ENCODE results near the gene TMEM214.

The TMEM214 gene

DNA sequence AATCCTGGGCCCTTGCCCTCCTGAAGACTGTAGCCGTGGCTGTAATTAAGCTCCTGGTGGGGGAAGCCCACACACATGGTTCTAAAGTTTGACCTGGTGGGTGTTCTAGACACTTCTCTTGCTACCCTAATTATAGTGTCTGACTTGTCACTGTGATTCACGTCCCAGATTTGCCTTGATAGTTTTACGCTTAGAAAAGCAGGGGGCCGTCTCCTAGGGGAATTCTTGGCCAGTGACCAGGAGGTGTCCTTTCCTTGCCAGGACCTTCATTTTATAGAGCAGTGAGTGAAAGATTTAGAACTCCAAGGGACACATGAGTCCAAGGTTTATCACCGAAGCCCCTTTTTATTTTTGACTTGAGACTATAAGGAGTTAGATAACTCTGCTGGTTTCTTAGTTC lies 9.0 kb downstream of the TMEM214 start:
- ATAC-seq (no peak), DNase-seq (no peak)

DNA sequence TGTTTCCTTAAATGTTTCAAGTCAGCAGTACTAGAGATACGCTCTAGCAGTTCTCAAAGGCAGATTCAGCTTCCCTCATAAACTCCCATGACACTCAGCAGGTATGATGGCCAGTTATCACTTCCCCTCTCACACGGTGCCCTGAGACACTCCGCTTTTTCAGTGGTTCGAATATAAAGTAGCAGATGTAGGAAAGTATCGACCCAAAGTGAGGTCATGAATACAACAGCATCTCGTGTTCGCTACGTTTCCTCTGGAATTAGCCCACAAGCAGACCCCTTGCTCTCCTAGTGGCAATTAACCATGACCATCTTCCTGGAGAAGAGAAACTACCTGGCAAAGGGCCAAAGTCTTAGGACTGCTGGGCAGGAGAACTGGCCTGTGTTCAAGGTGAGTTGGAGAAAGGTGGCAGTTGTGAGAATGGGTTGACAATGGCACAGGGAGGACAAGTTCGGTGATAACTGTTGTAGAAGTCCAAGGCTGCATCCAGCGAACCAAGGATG lies 9.4 kb downstream of the TMEM214 start:
- ATAC-seq = no peak
- no peak for DNase-seq

DNA sequence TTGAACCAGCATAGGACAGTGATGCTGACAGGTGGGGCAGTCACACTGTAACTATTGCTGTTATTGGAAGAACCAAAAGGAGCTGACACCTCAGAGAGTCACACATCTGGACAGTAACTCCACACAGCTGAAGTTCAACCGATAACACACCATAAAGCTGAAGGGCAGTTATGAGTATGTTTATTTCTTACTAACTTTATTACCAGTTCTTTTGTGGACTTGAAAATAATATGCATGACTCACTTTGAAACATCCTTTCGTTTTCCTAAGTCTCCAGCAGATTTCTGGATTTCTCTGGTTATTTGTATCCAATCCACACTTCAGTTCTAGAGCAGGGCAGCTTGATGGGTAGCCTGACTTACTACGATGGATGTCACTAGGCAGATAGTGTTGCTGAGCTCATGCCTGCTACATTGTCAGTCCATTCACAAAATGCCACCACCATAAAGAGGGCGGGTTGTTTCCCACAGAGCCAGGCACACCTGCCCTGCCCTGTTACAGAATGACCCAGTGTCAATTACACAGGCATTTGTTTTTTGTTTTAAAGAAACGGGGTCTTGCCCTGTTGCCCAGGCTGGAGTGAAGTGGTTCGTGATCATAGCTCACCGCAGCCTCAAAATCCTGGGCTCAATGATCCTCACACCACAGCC lies 10.3 kb downstream of the TMEM214 start:
- no peak for DNase-seq
- ATAC-seq = no peak

DNA sequence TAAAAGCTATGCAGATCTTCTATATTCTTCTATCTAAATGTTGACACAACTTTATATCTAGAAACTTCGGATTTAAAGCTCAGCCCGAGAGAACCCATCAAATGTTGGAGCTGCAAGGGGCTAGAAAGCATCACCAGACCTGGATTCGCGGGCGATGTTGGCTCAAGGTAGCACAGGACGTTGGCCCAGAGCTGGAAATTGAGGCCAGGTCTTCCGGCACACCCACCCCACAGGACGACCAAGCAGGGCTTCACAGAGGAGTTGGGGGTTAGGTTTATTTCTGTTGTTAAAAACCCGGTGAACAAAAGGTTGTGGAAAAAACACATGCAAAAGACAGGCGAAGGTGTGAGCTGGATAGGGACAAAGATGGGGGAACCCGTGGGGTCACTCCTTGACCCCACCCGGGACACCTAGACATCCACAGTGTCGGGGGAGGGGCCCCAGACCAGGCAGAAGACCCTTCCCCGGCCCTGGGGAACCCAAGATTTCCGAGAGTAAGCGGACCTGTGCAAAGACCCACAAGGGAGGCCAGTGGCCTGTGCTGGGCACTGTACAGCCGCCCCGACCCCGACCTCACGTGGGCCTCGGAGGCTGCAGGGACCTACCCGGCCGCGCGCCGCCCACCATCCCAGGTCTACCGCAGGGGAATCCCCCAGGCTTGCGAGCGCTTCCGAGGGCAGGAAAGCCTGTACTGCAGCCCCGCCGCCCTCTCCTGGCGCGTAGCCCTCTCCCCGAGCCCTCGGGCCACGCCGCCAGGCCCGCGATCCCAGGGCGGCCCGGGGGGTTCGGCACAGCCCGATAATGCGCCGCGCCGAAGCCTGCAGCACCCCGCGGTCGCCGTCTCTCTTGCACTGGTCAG lies 16.9 kb downstream of the TMEM214 start:
- ATAC-seq = peak; percentile 31
- DNase-seq = peak; percentile 84

DNA sequence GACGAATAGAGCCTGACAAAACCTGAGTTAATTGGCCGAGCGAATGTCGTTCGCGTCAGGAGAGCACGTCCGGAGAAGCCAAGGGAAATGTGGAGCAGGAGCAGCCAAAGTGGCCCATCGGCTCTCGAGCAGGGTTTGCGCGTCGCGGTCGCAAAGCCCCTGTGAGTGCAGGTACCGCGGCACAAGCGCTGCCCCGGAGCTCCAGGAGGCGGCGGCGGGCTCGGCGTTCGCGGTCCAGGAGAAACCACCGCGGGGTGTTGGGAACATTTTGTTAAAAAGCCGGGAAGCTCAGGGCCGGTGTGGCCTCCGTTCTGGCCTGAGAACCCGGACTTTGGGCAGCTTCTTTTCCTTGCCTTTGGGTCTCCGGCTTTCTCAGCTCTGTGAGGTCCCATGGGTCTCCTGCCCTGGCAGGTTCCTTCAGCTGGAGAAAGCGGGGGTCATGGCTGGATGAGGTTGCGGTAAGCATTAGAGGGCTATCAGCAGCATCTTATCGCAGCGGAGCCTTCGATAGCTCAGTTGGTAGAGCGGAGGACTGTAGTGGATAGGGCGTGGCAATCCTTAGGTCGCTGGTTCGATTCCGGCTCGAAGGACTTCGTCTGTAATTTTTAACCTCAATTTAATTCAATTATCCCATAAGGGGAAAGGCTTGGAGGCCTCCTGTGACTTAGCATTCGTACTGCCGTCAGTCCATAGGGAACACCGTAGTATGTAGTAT lies 17.7 kb downstream of the TMEM214 start:
- ATAC-seq (peak; percentile 78), DNase-seq (peak; percentile 85)

DNA sequence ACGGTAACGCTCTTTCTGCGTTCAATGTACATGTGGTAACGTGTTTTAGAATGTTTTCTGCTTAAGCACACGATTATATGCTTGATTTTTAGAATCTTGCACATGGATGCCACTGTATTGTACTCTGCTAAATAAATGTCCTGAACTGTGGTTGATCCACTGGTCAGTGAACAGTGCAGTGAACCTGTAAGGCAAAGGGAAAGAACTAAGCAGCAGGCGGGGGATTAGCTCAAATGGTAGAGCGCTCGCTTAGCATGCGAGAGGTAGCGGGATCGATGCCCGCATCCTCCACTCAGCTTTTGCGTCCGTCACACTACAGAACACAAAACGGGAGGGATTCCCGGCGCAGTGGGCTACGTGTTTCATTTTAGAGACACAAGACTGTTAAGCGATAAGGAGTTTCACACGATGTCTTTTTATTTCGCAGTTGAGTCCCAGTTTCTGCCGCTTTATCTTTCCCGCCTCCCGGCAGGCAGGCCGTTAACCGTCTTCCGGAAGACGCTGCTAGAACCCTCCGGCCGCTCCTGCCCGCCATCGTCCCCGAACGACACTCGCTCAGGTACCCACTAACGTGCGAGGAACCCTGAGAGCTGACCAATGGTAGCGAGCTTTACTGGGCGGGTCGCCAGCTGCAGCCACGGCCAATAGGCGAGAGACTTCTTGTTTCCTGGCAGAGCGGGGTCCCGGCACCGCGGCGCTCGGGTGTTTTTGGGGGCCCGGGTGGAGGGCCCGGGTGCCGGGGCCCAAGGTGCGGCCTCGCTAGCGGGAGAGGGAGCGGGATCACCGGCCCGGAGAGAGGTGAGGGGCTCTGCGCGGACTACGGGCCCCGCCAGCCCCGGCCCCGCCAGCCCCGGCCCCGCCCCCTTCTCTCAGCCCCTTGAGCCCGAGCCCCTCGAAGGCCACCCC lies 18.5 kb downstream of the TMEM214 start, which contains the start of gene AGBL5:
TSS of gene AGBL5 (plus strand) at position 673 of the 906 bp plus-strand sequence. CDS start 1,291 bp downstream, outside the sequence.
- ATAC-seq (peak; percentile 78), DNase-seq (peak; percentile 93)

DNA sequence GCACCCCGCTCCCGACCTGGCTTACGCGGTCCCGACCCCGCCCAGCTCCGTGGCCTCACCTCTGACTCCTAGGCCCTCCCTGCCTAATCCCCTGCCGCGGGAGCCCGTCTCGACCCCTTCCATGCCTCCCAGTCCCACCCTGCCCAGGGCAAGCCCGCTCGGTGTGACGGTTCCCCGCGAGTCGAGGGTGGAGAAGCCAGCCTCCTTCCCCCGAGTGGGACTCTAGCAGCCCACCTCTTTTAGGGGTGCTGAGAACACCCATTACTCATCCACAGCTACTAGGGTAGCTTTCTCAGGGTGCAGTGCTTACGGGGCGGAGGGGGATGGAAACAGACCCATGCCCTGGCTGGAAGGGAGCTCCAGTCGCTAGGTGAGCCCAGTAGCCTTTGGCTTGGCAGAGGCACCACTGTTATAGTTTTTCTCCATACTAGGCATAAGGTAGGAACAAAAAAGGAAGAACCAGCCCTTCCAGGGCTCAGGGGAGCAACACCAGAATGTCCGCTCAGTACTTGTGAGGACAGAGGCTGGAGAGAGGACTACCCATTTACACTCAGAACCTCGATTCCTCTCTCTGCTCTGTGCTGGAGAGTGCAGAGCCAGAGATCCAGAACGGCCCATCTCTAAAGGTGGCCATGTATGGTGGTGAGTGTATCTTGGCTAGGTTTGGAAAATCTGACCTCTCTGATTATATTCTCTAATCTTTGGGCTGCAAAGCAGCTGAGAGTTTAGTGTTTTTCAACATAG lies 19.3 kb downstream of the TMEM214 start:
- ATAC-seq (no peak), DNase-seq (no peak)

DNA sequence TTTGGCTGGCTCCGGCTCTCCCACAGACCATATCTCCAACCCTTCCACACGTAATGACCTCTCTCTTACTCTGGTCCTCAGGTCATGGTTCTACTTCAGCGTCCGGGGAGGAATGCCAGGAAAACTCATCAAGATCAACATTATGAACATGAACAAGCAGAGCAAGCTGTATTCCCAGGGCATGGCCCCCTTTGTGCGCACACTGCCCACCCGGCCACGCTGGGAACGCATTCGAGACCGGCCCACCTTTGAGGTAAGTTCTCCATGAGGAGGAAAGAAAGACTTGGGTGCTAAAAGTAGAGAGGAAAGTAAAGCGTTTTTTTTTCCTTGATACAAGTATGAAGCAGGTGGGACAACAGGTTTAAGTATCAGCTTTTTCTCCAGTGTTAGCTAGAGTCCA lies 20.6 kb downstream of the TMEM214 start:
- ATAC-seq = no peak
- DNase-seq = no peak

DNA sequence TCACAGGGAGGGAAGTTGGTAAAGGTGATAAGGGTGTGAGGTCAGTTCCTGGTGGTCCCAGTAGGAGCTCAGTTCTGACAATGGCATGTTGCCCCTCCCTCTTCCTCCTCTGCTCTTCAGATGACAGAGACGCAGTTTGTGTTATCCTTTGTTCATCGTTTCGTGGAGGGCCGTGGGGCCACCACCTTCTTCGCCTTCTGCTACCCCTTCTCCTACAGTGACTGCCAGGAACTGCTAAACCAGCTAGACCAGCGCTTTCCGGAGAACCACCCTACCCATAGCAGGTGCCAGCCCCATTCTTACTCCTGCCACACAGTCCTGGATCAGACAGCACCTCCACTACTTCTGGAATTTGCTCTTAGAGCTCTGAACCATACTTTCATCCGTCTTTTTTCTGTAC lies 21.0 kb downstream of the TMEM214 start:
- DNase-seq (no peak), ATAC-seq (no peak)

DNA sequence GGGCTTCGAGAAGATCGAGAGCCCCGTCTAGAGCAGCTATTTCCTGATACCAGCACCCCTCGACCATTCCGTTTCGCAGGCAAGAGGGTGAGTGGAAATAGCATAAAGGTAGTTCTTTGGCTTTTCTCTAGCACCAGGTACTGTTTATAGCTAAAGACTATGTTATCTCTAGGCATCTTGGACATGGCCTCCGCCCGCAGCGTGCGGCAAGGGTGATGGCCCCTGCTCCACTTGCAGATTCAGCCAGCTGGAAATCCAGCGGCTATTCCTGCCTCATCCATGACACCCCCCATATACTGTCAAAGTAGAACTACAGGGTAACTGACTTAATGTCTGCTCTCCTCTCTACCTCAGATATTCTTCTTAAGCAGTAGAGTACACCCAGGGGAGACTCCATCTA lies 22.0 kb downstream of the TMEM214 start:
- no peak for ATAC-seq
- no peak for DNase-seq

DNA sequence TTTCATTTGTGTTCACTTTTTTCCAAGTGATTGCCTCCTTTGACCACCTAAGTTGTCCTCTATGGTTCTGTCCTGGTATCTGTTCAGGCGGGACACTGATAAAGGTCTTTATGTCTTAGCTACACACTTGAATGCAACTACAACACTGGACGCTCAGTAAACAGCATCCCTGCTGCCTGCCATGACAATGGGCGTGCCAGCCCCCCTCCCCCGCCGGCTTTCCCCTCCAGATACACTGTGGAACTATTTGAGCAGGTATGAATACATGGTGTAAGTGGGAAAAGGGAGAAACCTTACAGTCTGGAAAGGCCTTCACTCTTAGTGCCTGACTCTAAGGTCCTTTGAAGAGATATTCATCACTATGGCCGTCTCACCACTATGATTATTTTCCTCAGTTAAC lies 24.4 kb downstream of the TMEM214 start:
- no peak for ATAC-seq
- no peak for DNase-seq

DNA sequence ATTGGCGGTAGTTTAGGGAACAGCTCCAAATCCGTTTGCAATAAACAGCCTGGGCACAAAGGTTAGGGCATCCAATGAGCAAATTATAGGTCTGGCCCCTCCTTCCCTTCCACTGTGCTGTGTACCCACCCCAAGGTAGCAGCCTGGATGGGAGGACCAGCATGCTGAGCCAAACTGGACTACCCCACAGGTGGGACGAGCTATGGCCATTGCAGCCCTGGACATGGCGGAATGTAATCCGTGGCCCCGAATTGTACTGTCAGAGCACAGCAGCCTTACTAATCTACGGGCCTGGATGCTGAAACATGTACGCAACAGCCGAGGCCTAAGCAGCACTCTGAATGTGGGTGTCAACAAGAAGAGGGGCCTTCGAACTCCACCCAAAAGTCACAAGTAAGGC lies 25.4 kb downstream of the TMEM214 start:
- no peak for ATAC-seq

DNA sequence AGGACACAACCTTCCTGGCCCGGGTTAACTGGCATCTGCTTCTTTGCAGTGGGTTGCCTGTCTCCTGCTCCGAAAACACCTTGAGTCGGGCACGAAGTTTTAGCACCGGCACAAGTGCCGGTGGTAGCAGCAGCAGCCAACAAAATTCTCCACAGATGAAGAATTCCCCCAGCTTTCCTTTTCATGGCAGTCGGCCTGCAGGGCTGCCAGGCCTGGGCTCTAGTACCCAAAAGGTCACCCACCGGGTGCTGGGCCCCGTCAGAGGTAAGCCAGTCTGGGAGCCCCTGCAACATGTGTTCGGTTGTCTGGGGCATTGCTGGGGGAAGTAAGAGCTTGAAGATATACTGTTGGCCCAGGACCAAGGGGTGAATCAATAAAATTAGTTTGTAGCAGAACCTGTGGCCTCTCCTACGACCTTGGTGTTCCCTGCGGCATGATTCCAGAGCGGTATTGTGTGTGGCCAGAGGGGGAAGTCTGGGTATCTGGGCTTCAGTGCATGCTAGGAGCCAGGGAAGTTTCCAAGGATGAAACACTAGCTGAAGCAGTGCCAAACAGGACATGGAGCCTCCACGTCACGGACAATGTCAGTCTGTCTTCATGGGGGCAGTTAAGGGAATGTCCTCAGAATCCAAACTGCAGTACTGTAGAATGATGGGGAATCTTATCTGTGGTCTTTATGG lies 26.5 kb downstream of the TMEM214 start:
- ATAC-seq (no peak), DNase-seq (no peak)

More for the DNA sequence above, 25.4 kb downstream of the TMEM214 start:
- no peak for DNase-seq

DNA sequence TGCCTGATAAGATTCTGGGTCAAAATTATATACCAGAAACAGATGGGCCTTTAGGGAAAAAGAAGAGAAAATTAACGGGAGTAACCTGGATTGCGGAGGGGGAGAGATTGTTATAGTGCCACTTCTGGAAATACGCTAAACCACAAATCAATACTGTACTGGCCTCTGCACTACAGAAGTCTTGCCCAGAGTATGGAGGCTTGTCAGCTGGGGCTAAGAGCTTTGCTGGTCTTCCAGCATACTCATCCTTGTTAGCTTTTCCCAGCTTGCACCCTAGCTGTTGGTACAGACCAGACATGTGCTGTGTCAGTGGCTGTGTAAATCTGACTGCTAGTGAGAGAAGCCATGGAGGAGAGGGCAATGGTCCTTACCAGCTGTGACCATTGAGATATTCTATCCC lies 27.6 kb downstream of the TMEM214 start:
- ATAC-seq (no peak), DNase-seq (no peak)

DNA sequence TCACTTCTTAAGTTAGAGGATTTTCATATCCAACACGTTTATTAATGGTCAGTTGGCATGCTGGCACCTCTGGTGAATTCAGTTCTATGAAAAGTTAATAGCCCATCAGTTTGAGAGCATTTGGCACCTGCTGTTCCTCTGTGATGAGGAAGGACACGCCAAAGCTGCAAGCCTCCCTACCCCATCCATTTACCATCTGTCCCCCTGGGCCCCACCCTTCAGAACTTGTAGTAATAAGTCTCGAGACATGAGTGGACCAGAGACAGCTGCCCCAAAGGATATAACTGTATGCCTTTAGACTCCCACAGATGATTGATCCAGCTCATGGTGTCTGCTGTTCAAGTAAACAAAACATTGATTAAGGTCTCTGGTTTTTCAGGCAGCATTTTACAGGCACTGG lies 32.4 kb downstream of the TMEM214 start:
- ATAC-seq (no peak), DNase-seq (no peak)

DNA sequence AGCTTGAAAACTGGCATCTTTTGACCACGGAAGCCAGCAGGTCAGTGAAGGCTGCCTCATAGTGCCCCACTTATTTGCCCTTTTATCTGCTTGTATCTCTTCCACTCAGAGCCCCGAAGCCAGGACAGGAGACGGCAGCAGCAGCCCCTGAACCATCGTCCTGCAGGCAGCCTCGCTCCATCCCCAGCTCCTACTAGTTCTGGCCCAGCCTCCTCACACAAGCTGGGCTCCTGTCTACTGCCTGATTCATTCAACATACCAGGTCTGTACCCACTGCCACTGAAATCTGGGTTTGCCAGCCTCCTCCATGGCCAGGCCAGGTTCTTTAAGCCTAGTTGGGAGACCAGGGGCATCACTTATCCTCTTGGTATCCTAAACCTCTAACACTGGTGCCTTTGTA lies 34.6 kb downstream of the TMEM214 start:
- DNase-seq = no peak
- no peak for ATAC-seq

DNA sequence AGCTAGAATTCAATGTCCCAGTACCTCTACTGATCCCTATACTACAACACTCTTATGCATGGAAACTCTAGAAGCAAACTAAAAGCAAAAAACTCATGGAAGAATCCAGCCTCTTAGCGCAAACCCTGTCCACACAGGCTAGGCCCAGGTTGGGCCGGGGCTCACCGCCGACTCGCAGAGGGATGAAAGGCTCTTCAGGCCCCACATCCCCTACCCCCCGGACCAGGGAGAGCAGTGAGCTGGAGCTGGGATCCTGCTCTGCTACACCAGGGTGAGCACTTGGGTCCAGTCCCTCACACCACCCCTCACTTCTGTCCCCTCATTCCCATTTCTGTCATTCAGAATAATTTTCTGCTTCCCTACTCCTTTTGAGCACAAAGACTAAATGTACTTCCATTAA lies 36.7 kb downstream of the TMEM214 start:
- ATAC-seq (no peak), DNase-seq (no peak)

DNA sequence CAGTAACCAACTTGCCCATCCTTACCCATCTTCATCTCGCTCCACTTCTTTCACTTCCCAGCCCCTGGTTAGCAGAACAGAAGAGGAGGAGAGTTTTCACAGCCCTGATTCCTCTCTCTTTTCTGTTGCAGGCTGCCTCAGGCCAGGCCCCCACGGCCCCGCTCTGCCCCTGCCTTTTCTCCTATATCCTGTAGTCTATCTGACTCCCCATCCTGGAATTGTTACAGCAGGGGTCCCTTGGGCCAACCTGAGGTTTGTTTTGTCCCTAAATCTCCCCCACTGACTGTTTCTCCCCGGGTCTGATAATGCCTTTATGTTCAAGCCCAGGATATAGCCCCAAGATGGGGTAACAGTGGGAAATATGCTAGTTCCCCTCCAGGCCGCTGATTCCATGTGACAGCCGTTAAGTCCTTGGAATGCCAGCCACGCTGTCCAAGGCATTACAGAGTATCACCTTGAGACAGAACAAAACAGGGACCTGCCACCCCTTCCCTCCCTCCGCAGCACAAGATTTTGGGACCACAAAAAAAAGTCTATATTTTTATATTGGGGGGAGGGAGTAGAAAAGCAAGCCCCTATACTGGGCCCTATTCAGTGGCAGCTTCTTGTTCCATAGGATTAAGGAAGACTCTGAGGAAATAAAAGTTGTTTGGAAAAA lies 37.3 kb downstream of the TMEM214 start:
- ATAC-seq = no peak
- no peak for DNase-seq

DNA sequence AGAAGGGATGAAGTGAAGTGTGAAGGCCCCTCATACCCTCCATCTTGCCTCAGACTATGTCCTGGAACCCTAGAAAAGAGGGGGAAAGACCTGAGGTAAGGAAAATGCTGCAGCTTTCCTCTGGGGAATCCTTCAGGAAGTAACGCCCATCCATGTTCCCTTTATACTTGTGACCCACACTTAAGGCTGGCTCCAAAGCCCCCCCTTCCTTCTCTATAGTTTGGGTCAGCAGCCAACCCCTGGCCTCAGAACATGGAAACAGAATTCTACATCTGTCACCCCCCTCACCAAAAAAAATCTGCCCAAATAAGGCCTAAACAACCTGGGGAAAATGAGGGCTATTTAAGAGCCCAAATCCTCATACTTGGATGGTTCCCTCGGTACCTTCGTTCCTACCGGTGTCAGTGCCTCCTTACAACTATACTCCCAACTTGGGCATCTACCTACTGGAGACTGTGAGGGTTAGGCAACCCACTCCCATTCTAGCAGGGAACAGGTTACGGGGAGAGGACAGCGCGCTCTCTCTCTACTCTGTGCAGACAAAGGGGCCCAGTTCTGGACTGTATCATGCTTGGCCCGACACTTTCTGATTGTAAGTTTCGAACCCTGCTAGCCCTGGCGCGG lies 38.0 kb downstream of the TMEM214 start:
- peak; percentile 1 for ATAC-seq

More for the DNA sequence above, 38.0 kb downstream of the TMEM214 start:
- no peak for DNase-seq
